ENCODE measurements around the gene OGFOD3.

GRCh38 chr17:82440469-82440981, 22.1 kb upstream of the OGFOD3 start:
- TF ChIP-seq CTCF (IDR thresholded peaks at IDR 0.05) (no peak), POLR2A (IDR thresholded peaks at IDR 0.05) (no peak)
